Gastrocnemius medialis (tissue), 4 donors: ENCODE data around the gene MAP1LC3B2. TPM values are rescaled to one million over a fixed set of nuclear protein-coding genes. Genes with fewer than 3 reads are reported as not detected.
A peak's percentile ranks its signal among the peaks of the same experiment; 100 is the strongest.

Experiments
- ATAC-seq, 2 donors: fragments of 150-250 bp; one replicate each; pipeline ENCODE4 v1.9.1; 2016
- DNase-seq, 2 donors: peaks; one replicate each; pipeline ENCODE4 v3.0.0-alpha.2; 2019
- H3K27ac ChIP-seq, 4 donors: fragments of 200-600 bp; sonication (generic); 1 replicate in 1 of 4; 2 replicates in 3 of 4; pipeline ENCODE4 v1.5.1; 2016 to 2018; ENCODE audit warnings: mild to moderate bottlenecking in 2 of 4, moderate library complexity in 1 of 4
- H3K27me3 ChIP-seq, 3 donors: fragments of 200-600 bp; sonication (generic) in 2 of 3; 1 replicate in 1 of 3; 2 replicates in 2 of 3; pipeline versions ENCODE4 v1.5.1 to v1.6.0; 2016 to 2019; ENCODE audit warnings: mild to moderate bottlenecking in 1 of 3, moderate library complexity in 1 of 3
- H3K36me3 ChIP-seq, 2 donors: fragments of 200-600 bp; sonication (generic) in 1 of 2; one replicate each; pipeline ENCODE4 v1.5.1; 2017 to 2018
- H3K4me1 ChIP-seq, 2 donors: fragments of 200-600 bp; sonication (generic) in 1 of 2; one replicate each; pipeline ENCODE4 v1.5.1; 2016 to 2017; ENCODE audit warnings: mild to moderate bottlenecking in 2 of 2
- H3K4me3 ChIP-seq, 4 donors: fragments of 200-600 bp; sonication (generic) in 3 of 4; 1 replicate in 1 of 4; 2 replicates in 3 of 4; pipeline ENCODE4 v1.5.1; 2016 to 2019; ENCODE audit warnings: mild to moderate bottlenecking in 2 of 4
- H3K9me3 ChIP-seq, 3 donors: fragments of 200-600 bp; sonication (generic) in 2 of 3; 1 replicate in 1 of 3; 2 replicates in 2 of 3; pipeline ENCODE4 v1.5.1; 2016 to 2019
- POLR2A ChIP-seq, 2 donors: fragments of 450-650 bp; IDR thresholded peaks; one replicate each; pipeline ENCODE4 v1.6.1; 2017; ENCODE audit warnings: antibody characterized with exemption in 2 of 2, mild to moderate bottlenecking in 2 of 2, moderate library complexity in 2 of 2
- in situ Hi-C, 4 donors: fragments of 200-750 bp; cut with MboI; loops; one replicate each; pipeline versions ENCODE4 v1.15.0 to v1.8.0; 2017; ENCODE audit warnings: low sequenced_read_pairs in 4 of 4
- intact Hi-C: fragments of 100-400 bp; cut with DNase I; formaldehyde crosslinking; loops from one replicate; pipeline ENCODE4 v1.15.1; 2023; ENCODE audit warnings: low total_unique reads
- total RNA-seq, 4 donors: library from RNA; depleted of rRNA; stranded (reverse); fragments of >200 nt; gene quantifications; one replicate each; pipeline versions ENCODE4 v1.1.0 to v1.2.3, GENCODE V29; 2016
- TF ChIP-seq, protein P1 (sequence below), 5 experiments: fragments of 450-650 bp in 3 of 5; fragments of 200-600 bp in 2 of 5; sonication (generic) in 2 of 5; IDR thresholded peaks in 4 of 5; conservative IDR thresholded peaks in 1 of 5; 1 replicate in 4 of 5; 2 replicates in 1 of 5; pipeline ENCODE4 v1.5.1; 2016 to 2019; ENCODE audit warnings: antibody characterized with exemption in 5 of 5, mild to moderate bottlenecking in 3 of 5, moderate library complexity in 3 of 5

MAP1LC3B2 gene
- total RNA-seq, 4 donors from 2014 or later: 0.68 to 2.5 (median 1.4) TPM

DNA sequence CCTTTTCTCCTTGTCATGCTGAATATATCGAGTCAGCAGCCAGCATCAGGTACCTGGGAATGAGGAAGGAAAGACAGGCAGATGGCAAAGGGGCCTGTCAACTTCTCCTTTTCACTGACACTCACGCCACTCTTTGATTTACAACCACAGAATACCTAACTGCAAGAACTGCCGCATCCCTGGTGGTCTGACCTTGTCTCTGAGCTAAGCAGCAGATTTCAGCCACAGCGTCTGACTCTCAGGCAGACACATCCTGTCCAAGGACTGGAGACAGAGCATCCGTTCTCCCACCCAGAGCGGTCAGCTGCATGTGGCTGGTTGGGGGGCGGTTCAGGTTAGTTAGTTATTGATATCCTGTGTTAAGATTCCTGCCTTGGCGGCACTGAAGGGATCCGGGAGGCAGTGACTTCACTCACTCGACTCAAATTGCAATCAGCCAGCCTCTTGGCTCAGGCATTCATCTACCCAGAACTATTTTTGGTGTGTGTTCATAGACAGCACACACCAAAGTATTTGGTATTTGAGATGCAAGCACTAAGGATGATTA, 11.2 kb upstream of the MAP1LC3B2 start:
- DNase-seq (no peak), ATAC-seq (peak; percentile 26 to 32)
- H3K4me1 ChIP-seq: peaks cover 10 to 11% of the 10 kb centered on the region in 2 donors
- H3K27ac ChIP-seq: no peak overlapping the region
- no peaks in the 10 kb centered on the region for H3K9me3 ChIP-seq
- TF ChIP-seq, protein P1, sequence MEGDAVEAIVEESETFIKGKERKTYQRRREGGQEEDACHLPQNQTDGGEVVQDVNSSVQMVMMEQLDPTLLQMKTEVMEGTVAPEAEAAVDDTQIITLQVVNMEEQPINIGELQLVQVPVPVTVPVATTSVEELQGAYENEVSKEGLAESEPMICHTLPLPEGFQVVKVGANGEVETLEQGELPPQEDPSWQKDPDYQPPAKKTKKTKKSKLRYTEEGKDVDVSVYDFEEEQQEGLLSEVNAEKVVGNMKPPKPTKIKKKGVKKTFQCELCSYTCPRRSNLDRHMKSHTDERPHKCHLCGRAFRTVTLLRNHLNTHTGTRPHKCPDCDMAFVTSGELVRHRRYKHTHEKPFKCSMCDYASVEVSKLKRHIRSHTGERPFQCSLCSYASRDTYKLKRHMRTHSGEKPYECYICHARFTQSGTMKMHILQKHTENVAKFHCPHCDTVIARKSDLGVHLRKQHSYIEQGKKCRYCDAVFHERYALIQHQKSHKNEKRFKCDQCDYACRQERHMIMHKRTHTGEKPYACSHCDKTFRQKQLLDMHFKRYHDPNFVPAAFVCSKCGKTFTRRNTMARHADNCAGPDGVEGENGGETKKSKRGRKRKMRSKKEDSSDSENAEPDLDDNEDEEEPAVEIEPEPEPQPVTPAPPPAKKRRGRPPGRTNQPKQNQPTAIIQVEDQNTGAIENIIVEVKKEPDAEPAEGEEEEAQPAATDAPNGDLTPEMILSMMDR (IDR thresholded peaks at IDR 0.05 in 4 of 5, conservative IDR thresholded peaks at IDR 0.05 in 1 of 5): no peak
- no peak for TF ChIP-seq POLR2A (IDR thresholded peaks at IDR 0.05)
- H3K36me3 ChIP-seq: no peaks in the 10 kb centered on the region
- no peaks in the 10 kb centered on the region for H3K27me3 ChIP-seq
- no peak overlapping the region for H3K4me3 ChIP-seq
- in situ Hi-C loops (loop anchor here in 1 of 4 donors (10.0 kb wide), 1 partner anchor 47 kb away; no protein-coding TSS in a partner anchor), intact Hi-C loops (no loop called here)

DNA sequence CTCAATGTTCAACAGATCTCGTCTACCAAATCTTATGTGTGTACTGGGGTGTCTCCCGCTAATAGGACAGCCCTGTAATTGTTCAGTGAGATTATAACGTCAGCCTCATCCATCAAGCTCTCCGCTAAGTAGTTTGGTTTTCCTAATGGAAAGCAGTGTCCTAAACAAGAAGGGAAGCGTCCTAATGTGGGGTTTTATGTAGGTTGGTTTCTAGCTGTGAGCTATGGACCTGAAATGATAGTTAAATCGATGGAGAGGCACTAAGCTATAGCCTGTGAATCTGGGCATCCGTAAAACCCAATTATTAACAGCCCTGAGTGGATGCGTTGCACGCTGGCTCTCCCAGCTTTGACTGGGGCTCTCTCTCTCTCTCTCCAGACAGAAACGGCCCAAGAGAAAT, 9.2 kb upstream of the MAP1LC3B2 start:
- Histone ChIP-seq H3K36me3 (no peaks in the 10 kb centered on the region), H3K27me3 (no peaks in the 10 kb centered on the region), H3K27ac (no peak overlapping the region), H3K4me3 (no peak overlapping the region), H3K4me1 (peaks cover 10 to 11% of the 10 kb centered on the region in 2 donors), H3K9me3 (no peaks in the 10 kb centered on the region)
- TF ChIP-seq, protein P1 (IDR thresholded peaks at IDR 0.05 in 4 of 5, conservative IDR thresholded peaks at IDR 0.05 in 1 of 5): no peak
- TF ChIP-seq POLR2A (IDR thresholded peaks at IDR 0.05): no peak
- no peak for ATAC-seq
- in situ Hi-C loops: loop anchor here in 1 of 4 donors (10.0 kb wide), 1 partner anchor 45 kb away; no protein-coding TSS in a partner anchor
- no peak for DNase-seq
- intact Hi-C loops: no loop called here

DNA sequence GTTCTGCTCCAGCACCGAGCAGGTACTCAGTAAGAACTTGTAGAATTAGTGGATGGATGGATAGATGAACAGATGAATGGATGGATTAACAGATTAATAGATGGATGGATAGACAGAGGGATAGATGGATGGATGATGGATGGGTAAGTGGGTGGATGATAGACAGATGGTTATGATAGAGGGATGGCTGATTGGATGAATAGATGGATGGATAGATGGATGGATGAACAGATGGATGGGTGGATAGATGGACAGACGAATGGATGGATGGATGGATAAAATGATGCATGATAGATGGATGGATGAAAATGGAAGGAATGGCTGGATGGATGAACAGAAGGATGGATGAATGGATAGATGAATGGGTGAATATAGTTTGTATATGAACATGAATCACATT, 8.0 kb upstream of the MAP1LC3B2 start:
- Histone ChIP-seq H3K36me3 (no peaks in the 10 kb centered on the region), H3K9me3 (no peaks in the 10 kb centered on the region), H3K27me3 (no peaks in the 10 kb centered on the region), H3K27ac (no peak overlapping the region), H3K4me1 (peaks cover 10 to 11% of the 10 kb centered on the region in 2 donors), H3K4me3 (no peak overlapping the region)
- no peak for DNase-seq
- no peak for ATAC-seq
- in situ Hi-C loops: no loop called here
- intact Hi-C loops: no loop called here
- TF ChIP-seq, protein P1 (IDR thresholded peaks at IDR 0.05 in 4 of 5, conservative IDR thresholded peaks at IDR 0.05 in 1 of 5): no peak
- no peak for TF ChIP-seq POLR2A (IDR thresholded peaks at IDR 0.05)

DNA sequence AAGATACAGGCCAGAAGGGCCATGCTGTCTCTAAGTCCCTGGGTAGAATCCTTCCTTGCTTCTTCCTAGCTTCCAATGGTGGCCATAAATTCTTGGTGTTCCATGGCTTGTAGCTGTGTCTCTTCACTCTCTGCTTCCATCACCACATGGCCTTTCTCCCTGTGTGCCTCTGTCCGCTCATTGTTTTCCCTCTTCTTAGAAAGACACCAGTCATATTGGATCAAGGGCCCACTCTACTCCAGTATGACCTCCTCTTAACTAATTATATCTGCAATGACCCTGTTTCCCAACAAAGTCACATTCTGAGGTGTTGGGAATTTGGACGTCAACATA, 7.6 kb upstream of the MAP1LC3B2 start:
- H3K27ac ChIP-seq: no peak overlapping the region
- H3K27me3 ChIP-seq: no peaks in the 10 kb centered on the region
- ATAC-seq: no peak
- H3K4me1 ChIP-seq: peaks cover 10 to 11% of the 10 kb centered on the region in 2 donors
- TF ChIP-seq, protein P1 (IDR thresholded peaks at IDR 0.05 in 4 of 5, conservative IDR thresholded peaks at IDR 0.05 in 1 of 5): no peak
- no peak for TF ChIP-seq POLR2A (IDR thresholded peaks at IDR 0.05)
- no peak overlapping the region for H3K4me3 ChIP-seq
- in situ Hi-C loops: no loop called here
- no peak for DNase-seq
- intact Hi-C loops: no loop called here
- no peaks in the 10 kb centered on the region for H3K36me3 ChIP-seq
- H3K9me3 ChIP-seq: no peaks in the 10 kb centered on the region
